Smooth muscle cell (in vitro differentiated cells): ENCODE results near the gene LOXHD1. TPM values are rescaled to one million over a fixed set of nuclear protein-coding genes. Genes with fewer than 3 reads are reported as not detected.

Experiments
- DNase-seq: peaks from one replicate; lab custom pipeline; 2025; ENCODE audit not compliant: unreplicated experiment; lab: John Stamatoyannopoulos, UW
- H2AFZ ChIP-seq: fragments of 200-600 bp; sonication (generic); 2 replicates; pipeline ENCODE4 v1.6.0; 2016; ENCODE audit warnings: antibody characterized with exemption, low read depth, mild to moderate bottlenecking
- H3F3A ChIP-seq: fragments of 200-600 bp; sonication (generic); 2 replicates; pipeline ENCODE4 v1.6.0; 2017; ENCODE audit warnings: antibody characterized with exemption, low read depth
- H3K27ac ChIP-seq: fragments of 200-600 bp; sonication (generic); 2 replicates; pipeline ENCODE4 v1.5.1; 2016; ENCODE audit warnings: low read depth, mild to moderate bottlenecking
- H3K27me3 ChIP-seq: fragments of 200-600 bp; sonication (generic); 2 replicates; pipeline ENCODE4 v1.6.1; 2016; ENCODE audit warnings: low read depth, mild to moderate bottlenecking
- H3K36me3 ChIP-seq: fragments of 200-600 bp; sonication (generic); 2 replicates; pipeline ENCODE4 v1.5.1; 2016; ENCODE audit warnings: low read depth
- H3K4me1 ChIP-seq: fragments of 200-600 bp; sonication (generic); 2 replicates; pipeline ENCODE4 v1.5.1; 2016; ENCODE audit warnings: low read depth
- H3K4me2 ChIP-seq: fragments of 200-600 bp; sonication (generic); 2 replicates; pipeline ENCODE4 v1.6.0; 2016; ENCODE audit warnings: mild to moderate bottlenecking
- H3K4me3 ChIP-seq: fragments of 200-600 bp; sonication (generic); 2 replicates; pipeline ENCODE4 v1.5.1; 2016; ENCODE audit warnings: mild to moderate bottlenecking
- H3K79me2 ChIP-seq: fragments of 200-600 bp; sonication (generic); 2 replicates; pipeline ENCODE4 v1.6.0; 2016; ENCODE audit warnings: low read depth, mild to moderate bottlenecking
- H3K9ac ChIP-seq: fragments of 200-600 bp; sonication (generic); 2 replicates; pipeline ENCODE4 v1.6.0; 2016; ENCODE audit warnings: low read depth
- H3K9me3 ChIP-seq: fragments of 200-600 bp; sonication (generic); replicated peaks from 2 replicates; pipeline ENCODE4 v1.5.1; 2016; ENCODE audit warnings: low read depth
- H4K20me1 ChIP-seq: fragments of 200-600 bp; sonication (generic); 2 replicates; pipeline ENCODE4 v1.6.0; 2016; ENCODE audit warnings: low read depth
- WGBS: methylation state at CpG from one replicate; pipeline ENCODE4 v1.1.7; 2016; ENCODE audit warnings: low lambda C conversion rate; 5-methylcytosine and 5-hydroxymethylcytosine counted together
- polyA plus RNA-seq: library from polyadenylated mRNA; unstranded; fragments of >200 nt; fragmentation: Nextera tagmentation; extraction: Ambion mirVana; gene quantifications from 2 replicates; pipeline ENCODE4 v1.2.1, GENCODE V29; 2016
- total RNA-seq: library from RNA; depleted of rRNA; stranded (reverse); fragments of >200 nt; gene quantifications from 2 replicates; pipeline ENCODE4 v1.2.3, GENCODE V29; 2014
- TF ChIP-seq, protein P1 (sequence below): fragments of 200-600 bp; sonication (generic); IDR thresholded peaks from 2 replicates; pipeline ENCODE4 v1.5.1; 2017; ENCODE audit warnings: borderline replicate concordance, mild to moderate bottlenecking, antibody characterized with exemption; ENCODE audit not compliant: insufficient read depth, poor library complexity, severe bottlenecking

LOXHD1 gene
- total and polyA plus RNA-seq, 2 experiments from 2014 or later = not detected

DNA sequence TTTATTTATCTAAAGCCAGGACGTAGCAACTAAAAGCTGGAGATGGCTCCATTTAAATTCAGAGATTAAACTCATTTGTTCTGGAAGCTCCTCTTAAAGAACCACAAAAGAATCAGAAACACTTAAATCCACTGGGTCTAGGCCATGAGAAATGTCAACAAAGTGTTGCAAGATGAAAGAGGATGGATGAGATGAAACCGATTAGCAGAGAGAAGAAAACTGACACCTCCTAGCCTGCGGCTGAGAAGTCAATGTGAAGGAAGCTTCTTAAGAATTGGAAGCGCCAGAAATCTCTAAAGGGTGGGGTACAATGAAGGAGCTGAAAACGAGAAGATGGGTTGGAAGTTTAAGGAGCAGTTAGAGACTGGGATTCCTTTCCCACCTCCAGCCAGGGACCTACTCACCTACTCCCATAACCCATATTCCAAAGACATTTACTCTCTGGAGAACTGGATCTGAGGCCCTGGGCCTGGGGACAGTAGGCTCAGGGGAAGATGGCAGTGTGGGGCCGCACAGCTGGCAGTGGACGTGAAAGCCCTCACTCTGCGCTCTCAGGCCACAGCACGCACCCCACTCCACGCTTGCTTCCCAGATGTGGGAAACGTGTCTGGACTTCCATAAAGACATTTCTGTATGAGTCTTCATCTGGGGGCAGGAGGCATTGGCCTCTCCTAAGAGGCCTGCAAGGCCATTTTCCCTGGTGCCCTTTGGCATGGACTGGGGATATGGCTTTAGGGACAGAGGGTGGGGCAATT lies 188.4 kb downstream of the LOXHD1 start:
- TF ChIP-seq, protein P1, sequence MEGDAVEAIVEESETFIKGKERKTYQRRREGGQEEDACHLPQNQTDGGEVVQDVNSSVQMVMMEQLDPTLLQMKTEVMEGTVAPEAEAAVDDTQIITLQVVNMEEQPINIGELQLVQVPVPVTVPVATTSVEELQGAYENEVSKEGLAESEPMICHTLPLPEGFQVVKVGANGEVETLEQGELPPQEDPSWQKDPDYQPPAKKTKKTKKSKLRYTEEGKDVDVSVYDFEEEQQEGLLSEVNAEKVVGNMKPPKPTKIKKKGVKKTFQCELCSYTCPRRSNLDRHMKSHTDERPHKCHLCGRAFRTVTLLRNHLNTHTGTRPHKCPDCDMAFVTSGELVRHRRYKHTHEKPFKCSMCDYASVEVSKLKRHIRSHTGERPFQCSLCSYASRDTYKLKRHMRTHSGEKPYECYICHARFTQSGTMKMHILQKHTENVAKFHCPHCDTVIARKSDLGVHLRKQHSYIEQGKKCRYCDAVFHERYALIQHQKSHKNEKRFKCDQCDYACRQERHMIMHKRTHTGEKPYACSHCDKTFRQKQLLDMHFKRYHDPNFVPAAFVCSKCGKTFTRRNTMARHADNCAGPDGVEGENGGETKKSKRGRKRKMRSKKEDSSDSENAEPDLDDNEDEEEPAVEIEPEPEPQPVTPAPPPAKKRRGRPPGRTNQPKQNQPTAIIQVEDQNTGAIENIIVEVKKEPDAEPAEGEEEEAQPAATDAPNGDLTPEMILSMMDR = no peak
- Histone ChIP-seq H3K27ac (no peak overlapping the region), H3K9ac (no peak overlapping the region), H3K36me3 (no peaks in the 10 kb centered on the region), H3K79me2 (no peaks in the 10 kb centered on the region), H3F3A (no peaks in the 10 kb centered on the region), H3K4me2 (no peak overlapping the region), H4K20me1 (no peaks in the 10 kb centered on the region), H3K4me1 (peaks cover 31% of the 10 kb centered on the region), H3K27me3 (no peaks in the 10 kb centered on the region), H3K9me3 (no peaks in the 10 kb centered on the region), H2AFZ (no peak overlapping the region), H3K4me3 (no peak overlapping the region)
- DNase-seq = no peak
- WGBS = 79% methylated on average over 11 of the region's 11 CpGs

DNA sequence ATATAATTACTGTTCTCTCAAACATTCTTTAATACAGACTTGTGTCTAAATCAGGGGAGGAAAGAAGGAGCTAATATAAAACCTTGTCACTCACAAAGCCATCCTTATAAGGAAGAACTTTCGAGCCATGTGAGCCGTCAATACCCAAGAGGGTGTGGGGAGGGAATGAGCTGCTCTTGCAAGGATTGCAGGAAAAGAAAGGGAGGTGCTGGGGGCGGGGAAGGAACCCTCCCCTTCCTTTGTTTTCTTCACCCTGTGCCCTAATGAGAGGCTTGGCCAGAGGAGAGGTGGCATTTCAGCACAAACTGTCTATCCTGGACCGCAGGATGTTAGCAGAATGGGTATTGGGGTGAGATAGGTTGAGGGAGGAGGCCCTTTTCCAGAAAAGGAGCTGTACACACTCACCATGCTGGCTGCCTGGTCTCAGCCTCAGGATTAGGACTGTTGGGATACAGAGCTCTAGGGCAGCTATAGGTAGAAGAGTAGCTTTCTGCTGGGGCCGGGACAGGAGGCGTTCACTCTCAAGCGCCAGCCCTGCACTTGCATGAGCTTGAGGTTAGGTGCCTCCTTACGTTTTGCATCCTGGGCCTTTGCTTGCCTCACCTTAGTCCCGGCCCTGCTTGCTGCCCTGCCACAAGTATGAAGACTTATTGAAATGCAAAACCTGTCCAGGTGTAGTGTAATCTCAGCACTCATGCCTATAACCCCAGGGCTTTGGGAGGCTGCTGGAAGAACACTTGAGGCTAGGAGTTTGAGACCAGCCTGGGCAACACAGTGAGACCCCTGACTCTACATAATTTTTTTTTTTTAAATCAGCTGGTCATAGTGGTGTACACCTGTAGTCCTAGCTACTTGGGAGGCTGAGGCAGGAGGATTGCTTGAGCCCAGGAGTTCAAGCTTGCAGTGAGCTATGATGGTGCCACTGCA lies 190.5 kb downstream of the LOXHD1 start:
- 57% methylated on average over 9 of the region's 9 CpGs for WGBS
- TF ChIP-seq, protein P1 = no peak
- no peak overlapping the region for H2AFZ ChIP-seq
- DNase-seq = no peak
- no peak overlapping the region for H3K4me2 ChIP-seq
- H3K9ac ChIP-seq = no peak overlapping the region
- H3K4me3 ChIP-seq = no peak overlapping the region
- H3F3A ChIP-seq = no peaks in the 10 kb centered on the region
- no peaks in the 10 kb centered on the region for H3K79me2 ChIP-seq
- H3K27me3 ChIP-seq = peaks cover 7% of the 10 kb centered on the region
- no peaks in the 10 kb centered on the region for H3K36me3 ChIP-seq
- H4K20me1 ChIP-seq = no peaks in the 10 kb centered on the region
- H3K4me1 ChIP-seq = peaks cover 37% of the 10 kb centered on the region
- no peak overlapping the region for H3K27ac ChIP-seq
- no peaks in the 10 kb centered on the region for H3K9me3 ChIP-seq

DNA sequence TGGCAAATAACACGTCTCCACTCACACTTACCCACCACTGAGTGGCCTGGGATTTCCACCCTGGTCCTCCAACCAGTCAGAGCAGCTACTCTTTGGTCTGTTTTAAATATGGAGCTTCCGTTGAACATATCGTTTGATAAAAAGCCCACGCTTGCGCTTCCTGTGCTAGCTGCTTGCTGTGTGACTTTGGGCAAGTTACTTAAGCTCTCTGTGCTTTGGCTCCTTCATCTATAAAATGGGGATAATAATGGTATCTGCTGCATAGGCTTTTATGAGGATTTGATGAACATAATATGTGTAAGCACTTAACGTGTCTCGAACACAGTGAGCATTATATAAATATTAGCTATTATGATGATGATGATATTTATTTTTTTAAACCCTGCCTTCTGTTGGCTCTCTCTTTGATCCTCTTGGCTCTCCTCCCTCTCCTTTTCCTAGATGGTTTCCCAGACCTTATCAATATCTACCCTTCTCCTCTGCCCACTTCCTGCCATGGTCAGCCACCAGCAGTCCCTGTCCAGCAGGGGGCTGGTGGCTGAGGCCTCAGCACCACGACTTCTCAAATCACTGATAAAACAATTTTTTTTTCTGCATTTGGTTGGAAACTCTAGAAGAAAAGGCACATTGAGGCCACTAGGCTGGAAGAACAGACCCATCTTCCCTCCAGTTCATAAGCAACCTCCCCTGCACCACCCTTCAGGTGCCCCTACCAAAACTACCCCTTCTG lies 191.9 kb downstream of the LOXHD1 start:
- H3K4me2 ChIP-seq = no peak overlapping the region
- no peak overlapping the region for H2AFZ ChIP-seq
- H3K4me1 ChIP-seq = peaks cover 42% of the 10 kb centered on the region
- no peak overlapping the region for H3K4me3 ChIP-seq
- TF ChIP-seq, protein P1 = peak; percentile 25
- no peaks in the 10 kb centered on the region for H3K79me2 ChIP-seq
- 86% methylated on average over 8 of the region's 8 CpGs for WGBS
- peaks cover 7% of the 10 kb centered on the region for H3K27me3 ChIP-seq
- H3F3A ChIP-seq = no peaks in the 10 kb centered on the region
- H3K36me3 ChIP-seq = no peaks in the 10 kb centered on the region
- no peak for DNase-seq
- no peaks in the 10 kb centered on the region for H4K20me1 ChIP-seq
- H3K9ac ChIP-seq = no peak overlapping the region
- H3K27ac ChIP-seq = no peak overlapping the region
- H3K9me3 ChIP-seq = no peaks in the 10 kb centered on the region
